GM21447 (cell line): ENCODE data around the gene GRIK3.
"Not testable (repeated sequence)": the region's sequence is repeated elsewhere in the genome, so short reads cannot be mapped to it uniquely, and the experiment has no call there.

ENCODE experiments used
- ATAC-seq: cut with Tn5 transposase; IDR thresholded peaks from one replicate; pipeline ENCODE4 v1.9.1; 2021; ENCODE audit not compliant: unreplicated experiment

Gene GRIK3

DNA sequence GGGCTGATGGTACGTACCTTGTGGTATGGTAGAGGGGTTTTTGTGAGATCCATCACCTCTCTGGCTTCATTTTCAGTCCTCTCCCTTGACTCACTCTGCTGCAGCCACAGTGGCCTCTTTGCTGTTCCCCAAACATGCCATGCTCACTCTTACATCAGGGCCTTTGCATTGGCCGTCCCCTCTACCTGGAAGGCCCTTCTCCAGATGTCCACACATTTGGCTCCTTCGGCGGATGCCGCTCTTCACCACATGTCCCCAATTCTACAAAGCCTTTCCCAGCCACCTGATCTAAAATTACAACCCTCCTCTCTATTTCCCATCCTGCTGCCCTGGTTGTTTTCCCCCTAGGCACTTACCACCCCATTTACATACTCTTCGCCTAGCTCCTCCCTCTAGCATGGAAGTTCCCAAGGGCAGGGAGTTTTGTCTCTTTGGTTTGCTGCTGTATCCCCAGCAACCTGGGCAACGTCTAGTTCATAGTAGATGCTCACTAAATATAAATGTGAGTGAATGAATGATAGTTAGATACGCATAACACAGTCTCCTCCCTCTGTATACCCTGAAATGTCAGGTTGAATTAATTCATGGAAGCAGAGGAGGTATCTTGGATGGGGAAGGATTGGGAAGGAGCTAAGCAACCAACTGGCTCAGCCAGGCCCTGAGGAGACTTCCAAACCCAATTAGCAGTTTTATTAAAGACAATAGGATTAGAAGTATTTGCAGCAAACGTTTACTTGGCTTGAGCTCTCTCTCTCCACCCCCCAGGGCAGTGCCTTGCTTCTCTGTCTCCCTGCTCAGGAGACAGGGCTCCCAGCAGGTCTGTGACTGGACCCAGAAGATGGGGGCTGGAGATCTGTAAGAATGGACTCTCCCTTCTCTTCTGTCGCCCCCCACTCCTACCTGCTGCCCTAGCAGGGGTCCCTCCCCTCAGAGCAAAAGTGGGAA is 264.2 kb downstream of the GRIK3 start:
- ATAC-seq: no peak

DNA sequence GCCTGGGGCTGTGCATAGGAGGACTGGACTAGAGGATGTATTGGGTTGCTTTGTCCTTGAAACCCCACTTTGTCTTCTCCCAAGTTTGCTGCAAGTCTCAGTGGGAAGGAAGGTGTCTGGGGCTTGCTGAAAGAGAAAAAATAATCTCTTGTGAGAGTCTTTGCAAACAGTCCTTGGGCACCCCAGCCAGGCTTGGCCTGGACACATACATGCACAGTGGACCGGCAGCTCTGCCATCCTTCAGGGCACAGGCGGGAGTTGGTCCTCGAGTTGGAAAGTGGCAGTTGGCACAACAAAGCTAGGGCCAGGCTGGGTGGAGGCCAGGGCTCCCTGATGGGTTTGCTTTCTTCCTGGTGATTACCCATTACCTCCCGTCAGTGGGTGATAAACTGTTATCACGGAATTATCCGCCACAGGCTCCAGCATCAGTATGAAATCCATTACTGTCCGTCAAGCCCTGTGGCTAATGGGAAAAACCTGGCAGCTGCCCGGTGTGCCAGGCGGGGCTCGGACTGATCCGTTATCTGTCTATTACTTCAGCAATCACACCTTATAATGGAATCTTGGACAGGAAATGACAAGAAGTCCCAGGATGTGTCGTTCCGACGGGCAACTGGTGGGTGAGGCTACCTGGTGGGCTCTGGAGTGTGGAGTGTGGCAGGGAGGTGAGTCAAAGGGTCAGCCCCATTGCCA is 265.7 kb downstream of the GRIK3 start:
- ATAC-seq: no peak

DNA sequence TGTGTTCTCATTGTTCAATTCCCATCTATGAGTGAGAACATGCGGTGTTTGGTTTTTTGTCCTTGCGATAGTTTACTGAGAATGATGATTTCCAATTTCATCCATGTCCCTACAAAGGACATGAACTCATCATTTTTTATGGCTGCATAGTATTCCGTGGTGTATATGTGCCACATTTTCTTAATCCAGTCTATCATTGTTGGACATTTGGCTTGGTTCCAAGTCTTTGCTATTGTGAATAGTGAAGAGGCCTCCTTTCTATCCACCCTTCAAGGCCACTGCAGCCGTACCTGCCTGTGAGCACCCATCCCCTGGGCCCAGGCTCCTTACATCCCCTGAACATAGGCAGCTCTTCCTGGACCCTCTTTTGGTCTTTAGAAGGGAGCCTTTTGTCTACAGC is 266.9 kb downstream of the GRIK3 start:
- not testable (repeated sequence) for ATAC-seq

DNA sequence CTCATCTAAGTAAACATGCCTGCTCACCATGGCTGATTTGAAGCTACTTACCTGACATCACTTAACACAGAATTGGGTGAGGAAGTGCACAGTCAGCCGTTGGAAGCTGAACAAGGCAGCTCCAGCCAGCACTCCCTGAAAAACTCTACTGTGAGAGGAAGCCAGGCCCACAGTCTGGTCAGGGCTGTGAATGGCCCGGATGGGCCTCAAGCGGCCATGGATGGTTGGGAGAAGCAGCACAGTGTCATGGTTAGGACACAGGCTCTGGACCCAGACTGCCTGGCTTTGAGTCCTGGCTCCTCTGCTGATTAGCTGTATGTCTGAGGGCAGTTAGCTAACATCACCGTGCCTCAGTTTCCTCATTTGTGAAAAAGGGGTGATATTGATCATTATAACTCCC is 267.8 kb downstream of the GRIK3 start:
- no peak for ATAC-seq

- ATAC-seq: no peak
Measured at GRCh38 chr1:36765785-36766300, 268.5 kb downstream of the GRIK3 start.

DNA sequence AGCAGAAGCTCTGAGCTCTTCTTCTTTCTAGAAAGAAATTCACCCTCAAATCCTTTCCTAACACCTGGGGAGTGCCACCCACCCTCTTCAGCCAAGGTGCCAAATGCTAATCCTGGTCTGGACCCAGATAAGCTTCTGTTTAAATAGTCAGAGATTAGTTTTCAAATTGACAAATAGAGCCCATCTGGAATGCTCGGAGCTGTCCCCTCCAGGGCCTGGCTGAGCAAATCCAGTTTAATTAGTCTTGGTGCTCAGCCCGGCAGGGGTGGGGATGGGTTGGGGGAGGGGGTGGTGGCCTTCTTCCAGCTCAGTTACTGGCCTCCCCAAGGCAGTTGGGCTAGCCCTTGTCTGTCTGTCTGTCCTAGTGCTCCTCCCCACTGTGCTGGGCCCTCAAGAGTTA is 269.5 kb downstream of the GRIK3 start:
- no peak for ATAC-seq

DNA sequence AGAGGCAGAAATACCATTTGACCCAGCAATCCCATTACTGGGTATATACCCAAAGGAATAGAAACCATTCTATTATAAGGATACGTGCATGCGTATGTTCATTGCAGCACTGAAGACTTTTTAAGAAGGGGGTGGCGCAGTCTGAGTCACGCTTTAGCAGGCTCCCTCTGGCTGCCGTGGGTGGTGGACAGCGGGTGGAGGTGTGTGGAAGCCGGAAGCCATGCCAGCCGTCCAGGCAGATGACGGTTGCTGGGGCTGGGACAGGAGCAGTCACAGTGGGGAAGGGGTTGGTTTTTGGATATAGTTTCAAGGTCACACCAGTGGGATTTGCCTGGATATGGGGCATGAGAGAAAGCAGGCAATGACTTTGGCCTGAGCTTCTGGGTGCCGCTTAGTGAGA is 270.5 kb downstream of the GRIK3 start:
- ATAC-seq: no peak

- ATAC-seq: no peak
Measured at GRCh38 chr1:36762174-36762573, 272.1 kb downstream of the GRIK3 start.

- no peak for ATAC-seq
Measured at GRCh38 chr1:36761113-36761512, 273.2 kb downstream of the GRIK3 start.

DNA sequence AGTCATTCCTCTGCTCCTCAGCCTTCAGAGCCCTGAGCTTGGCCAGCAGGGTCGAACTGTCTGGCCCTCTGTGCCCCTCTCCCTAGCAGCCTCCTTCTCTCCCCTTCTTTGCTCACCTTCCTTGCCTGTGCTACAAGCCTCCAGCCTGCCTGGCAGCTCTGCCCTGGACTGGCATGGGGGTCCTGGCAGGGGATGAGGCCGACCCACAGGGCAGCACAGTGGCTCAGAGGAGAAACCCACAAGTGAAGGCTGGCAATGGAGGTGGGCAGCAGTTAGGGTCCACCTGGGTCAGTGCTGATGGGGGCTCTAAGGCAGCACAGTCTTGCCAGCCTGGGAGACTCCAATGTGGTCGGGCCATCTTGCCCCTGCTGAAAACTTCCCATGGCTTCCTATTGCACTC is 274.2 kb downstream of the GRIK3 start:
- ATAC-seq: no peak

- no peak for ATAC-seq
Measured at GRCh38 chr1:36759355-36759754, 275.0 kb downstream of the GRIK3 start.

DNA sequence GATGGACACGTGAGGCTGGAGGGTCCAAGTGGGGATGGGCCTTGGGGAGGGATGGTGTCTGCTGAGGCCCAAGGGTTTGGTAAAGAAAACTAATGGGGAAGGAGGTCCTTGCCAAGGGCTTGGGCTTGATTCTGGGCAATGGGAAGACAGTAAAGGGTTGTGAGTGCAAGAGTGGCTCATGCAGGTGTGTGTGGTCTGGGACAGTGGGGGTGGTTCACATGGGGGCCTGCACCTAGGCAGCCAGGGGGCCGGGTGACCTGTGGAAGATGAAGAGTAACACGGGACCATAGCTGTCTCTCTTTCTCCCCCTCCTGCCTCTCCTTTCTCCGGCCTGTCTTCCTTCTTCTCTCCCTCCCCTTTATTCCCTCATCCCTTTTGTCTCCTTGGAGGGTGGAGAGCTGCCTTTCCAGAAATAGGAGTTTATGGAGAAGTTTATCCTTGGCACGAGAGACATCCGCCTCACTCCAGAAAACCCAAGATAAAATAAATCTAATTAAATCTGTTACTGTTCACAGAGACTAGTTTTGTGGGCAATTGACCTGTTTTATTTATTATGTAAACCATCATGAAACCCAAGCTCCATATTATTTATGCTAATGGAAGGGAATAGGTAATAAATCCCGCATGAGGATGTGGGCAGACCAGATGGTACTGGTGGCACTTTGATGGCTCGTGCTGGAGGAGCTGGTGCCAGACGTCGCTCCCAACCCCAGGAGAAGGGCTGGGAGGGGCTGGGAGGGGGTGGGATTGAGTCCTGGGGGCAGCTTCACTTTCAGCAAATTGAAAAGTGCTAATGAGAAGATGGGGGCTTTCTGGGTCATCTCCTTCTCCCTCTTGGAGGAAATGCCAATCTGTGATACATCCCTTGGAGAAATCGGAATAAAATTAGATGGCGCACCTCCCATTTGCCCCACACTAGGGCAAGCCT is 278.7 kb downstream of the GRIK3 start:
- ATAC-seq: no peak

- no peak for ATAC-seq
Measured at GRCh38 chr1:36754366-36754765, 279.9 kb downstream of the GRIK3 start.

DNA sequence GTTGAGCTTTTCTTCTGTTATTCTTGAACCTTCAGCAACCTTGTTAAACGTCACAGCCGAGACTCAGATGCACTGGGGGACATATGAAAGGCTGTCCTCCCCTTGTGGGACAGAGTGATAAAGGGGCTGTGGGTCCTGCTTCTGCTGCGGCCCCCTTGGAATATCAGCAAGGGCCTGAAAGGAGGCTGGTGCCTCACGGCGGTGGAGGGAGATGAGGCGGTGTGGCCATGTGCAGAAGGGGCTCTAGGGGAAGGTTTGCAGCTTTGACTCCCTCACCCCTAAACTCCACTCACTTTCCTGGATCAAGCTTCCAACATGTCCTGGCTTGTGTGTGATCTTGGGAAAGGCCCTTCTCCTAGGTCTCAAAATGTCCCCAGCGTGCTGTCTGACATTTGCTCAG is 280.9 kb downstream of the GRIK3 start:
- ATAC-seq: no peak

DNA sequence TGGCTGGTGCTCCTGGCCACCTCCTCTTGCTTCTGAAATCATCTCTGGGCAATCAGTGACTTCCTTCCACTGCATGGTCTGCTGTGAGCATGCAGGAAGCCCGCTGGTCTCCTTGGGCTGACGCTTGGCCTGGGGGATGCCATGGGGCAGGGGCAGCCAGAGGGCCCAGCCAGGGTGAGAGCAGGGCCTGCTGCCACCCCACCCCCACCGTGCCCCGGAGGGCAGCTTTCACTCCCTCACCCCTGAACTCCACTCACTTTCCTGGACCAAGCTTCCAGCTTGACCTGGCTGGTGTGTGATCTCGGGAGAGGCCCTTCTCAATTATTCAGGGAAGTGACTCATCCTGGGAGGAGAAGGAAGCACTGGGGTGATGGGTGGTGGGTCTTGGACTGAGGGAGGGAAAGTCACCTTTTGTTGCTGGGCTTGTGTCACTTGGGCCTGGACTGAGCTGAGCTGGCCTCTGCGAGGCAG is 281.4 kb downstream of the GRIK3 start:
- no peak for ATAC-seq

DNA sequence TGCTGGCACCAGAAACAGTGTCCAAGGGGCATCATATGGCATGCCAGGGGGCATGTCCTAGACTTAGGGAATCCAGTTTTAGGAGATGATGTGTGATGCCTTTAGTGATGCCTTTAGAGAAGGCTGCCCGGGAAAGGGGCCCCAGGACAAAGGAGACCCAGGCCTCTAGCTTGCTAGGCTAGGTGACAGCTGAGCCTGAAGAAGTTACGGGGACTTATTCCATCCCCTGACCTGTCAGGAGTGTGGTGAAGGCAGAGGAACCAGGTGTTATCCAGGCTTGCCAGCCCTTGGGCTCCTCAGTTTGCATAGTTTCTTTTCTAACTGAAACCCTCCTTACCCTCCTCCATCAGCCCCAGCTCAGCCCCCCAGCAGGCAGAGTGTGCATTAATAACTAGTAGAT is 281.9 kb downstream of the GRIK3 start:
- no peak for ATAC-seq

- ATAC-seq: no peak
Measured at GRCh38 chr1:36751525-36751924, 282.8 kb downstream of the GRIK3 start.

- ATAC-seq: no peak
Measured at GRCh38 chr1:36748466-36748865, 285.8 kb downstream of the GRIK3 start.
